NCI-H446 treated with DMSO at 0.1 percent for 48 hours (cell line): ENCODE results near the gene TMEM200A.
A peak's percentile ranks its signal among the peaks of the same experiment; 100 is the strongest.
"Not testable (repeated sequence)": the region's sequence is repeated elsewhere in the genome, so short reads cannot be mapped to it uniquely, and the experiment has no call there.

ENCODE experiments used
- DNase-seq: peaks from one replicate; lab custom pipeline; 2025; lab: John Stamatoyannopoulos, UW

The TMEM200A gene

GRCh38 chr6:130365166-130366106 is at the start of gene TMEM200A:
Gene TMEM200A (plus strand): TSS chr6:130366017. CDS start chr6:130440423, 74,406 bp downstream.
- DNase-seq: no peak

- no peak for DNase-seq
Observed at GRCh38 chr6:130320908-130321307, 44.9 kb upstream of the TMEM200A start.

GRCh38 chr6:130322673-130323268 is 43.0 kb upstream of the TMEM200A start:
- peak; percentile 13 for DNase-seq

- DNase-seq: no peak
Observed at GRCh38 chr6:130324657-130325056, 41.2 kb upstream of the TMEM200A start.

GRCh38 chr6:130326496-130326895 is 39.3 kb upstream of the TMEM200A start:
- no peak for DNase-seq

- DNase-seq: no peak
Observed at GRCh38 chr6:130337534-130337933, 28.3 kb upstream of the TMEM200A start.

- not testable (repeated sequence) for DNase-seq
Observed at GRCh38 chr6:130346324-130346723, 19.5 kb upstream of the TMEM200A start.

- DNase-seq: no peak
Observed at GRCh38 chr6:130354322-130354721, 11.5 kb upstream of the TMEM200A start.

GRCh38 chr6:130355572-130355971 is 10.2 kb upstream of the TMEM200A start:
- no peak for DNase-seq

GRCh38 chr6:130357436-130357835 is 8.4 kb upstream of the TMEM200A start:
- DNase-seq: no peak

GRCh38 chr6:130359736-130360135 is 6.1 kb upstream of the TMEM200A start:
- no peak for DNase-seq

GRCh38 chr6:130362128-130362527 is 3.7 kb upstream of the TMEM200A start:
- DNase-seq: no peak

GRCh38 chr6:130364224-130364780 is 1.5 kb upstream of the TMEM200A start:
- DNase-seq: no peak

GRCh38 chr6:130366107-130367005 is 539 bp downstream of the TMEM200A start:
- no peak for DNase-seq

GRCh38 chr6:130367767-130368166 is 1.9 kb downstream of the TMEM200A start:
- no peak for DNase-seq

GRCh38 chr6:130368576-130368975 is 2.8 kb downstream of the TMEM200A start:
- DNase-seq: no peak

- DNase-seq: no peak
Observed at GRCh38 chr6:130369831-130370230, 4.0 kb downstream of the TMEM200A start.

GRCh38 chr6:130371921-130372420 is 6.2 kb downstream of the TMEM200A start:
- DNase-seq: no peak

- DNase-seq: no peak
Observed at GRCh38 chr6:130372786-130373185, 7.0 kb downstream of the TMEM200A start.

GRCh38 chr6:130373992-130374391 is 8.2 kb downstream of the TMEM200A start:
- DNase-seq: no peak

- DNase-seq: no peak
Observed at GRCh38 chr6:130376936-130377335, 11.1 kb downstream of the TMEM200A start.

- DNase-seq: no peak
Observed at GRCh38 chr6:130377371-130377770, 11.6 kb downstream of the TMEM200A start.
